ENCODE measurements around the gene TAF10. TPM values are rescaled to one million over a fixed set of nuclear protein-coding genes. Genes with fewer than 3 reads are reported as not detected.

Gene TAF10
- total RNA-seq, 1 experiment from 2014 or later, result 51.5 TPM

DNA sequence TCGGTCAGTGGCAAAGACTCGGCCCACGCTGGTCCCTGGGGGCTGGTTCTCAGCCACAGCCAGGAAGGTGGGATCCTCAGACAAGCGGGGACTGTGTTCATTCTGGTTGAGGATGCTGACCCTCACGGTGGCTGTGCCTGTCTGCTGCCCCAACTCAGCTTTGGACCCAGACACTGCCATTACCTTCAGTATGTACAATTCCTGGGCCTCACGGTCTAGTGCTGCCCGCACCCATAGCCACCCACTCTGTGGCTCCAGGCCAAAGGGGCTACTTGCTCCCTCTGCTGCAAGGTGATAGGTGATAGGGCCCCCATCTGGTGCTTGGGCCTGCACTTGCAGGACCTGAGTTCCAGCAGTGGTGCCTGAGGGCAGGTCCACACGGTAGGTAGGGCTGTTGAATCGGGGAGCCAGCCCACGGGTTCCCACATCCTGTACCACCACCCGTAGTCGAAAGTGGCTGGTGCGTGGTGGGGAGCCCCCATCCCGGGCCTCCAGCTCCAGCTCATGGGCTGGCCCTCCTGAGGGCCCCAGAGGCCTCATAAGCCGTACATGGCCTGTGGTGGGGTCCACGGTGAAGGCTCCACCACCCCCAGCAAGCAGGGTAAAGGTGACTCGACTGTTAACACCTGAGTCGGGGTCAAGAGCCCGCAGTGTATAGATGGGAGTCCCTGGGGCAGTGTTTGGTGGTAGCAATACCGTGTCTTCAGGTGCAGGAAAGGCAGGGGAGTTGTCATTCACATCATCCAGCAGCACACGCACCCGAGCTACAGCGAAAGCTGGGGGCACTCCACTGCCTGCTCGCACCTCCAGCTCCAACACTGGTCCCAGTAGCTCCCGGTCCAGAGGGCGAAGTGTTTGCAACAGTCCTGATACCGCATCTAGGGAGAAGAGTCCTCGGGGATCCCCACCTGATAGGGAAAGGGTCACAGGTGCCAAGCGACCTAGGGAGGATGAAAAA, 20.4 kb upstream of the TAF10 start:
- no peaks in the 10 kb centered on the region for H4K20me1 ChIP-seq (ENCODE audit: insufficient read depth)
- H3K4me1 ChIP-seq (replicated peaks; ENCODE audit: insufficient read depth), result no peaks in the 10 kb centered on the region
- H3F3A ChIP-seq (ENCODE audit: insufficient read depth, low read depth), result no peaks in the 10 kb centered on the region
- no peak for DNase-seq
- no peaks in the 10 kb centered on the region for H3K27me3 ChIP-seq (ENCODE audit: insufficient read depth, low read depth)
- no TSS peak for BruUV-seq (replicated peaks)
- H3K36me3 ChIP-seq (ENCODE audit: low read depth), result no peaks in the 10 kb centered on the region
- ChIA-PET POLR2A (ENCODE audit: unreplicated experiment) (no interaction called here), CTCF (no interaction called here)
- no peaks in the 10 kb centered on the region for H3K9me3 ChIP-seq (ENCODE audit: insufficient read depth, low read depth)
- no peaks in the 10 kb centered on the region for H3K9me2 ChIP-seq (ENCODE audit: insufficient read depth)
- intact Hi-C loops (cut with micrococcal nuclease; ENCODE audit: unreplicated experiment), result no loop called here
- H3K27ac ChIP-seq, result no peak overlapping the region
- H3K4me3 ChIP-seq, result no peak overlapping the region
- no peak overlapping the region for H2AFZ ChIP-seq
- no peak overlapping the region for H3K4me2 ChIP-seq
- H3K79me2 ChIP-seq (ENCODE audit: low read depth), result no peaks in the 10 kb centered on the region
- TF ChIP-seq, protein P1, sequence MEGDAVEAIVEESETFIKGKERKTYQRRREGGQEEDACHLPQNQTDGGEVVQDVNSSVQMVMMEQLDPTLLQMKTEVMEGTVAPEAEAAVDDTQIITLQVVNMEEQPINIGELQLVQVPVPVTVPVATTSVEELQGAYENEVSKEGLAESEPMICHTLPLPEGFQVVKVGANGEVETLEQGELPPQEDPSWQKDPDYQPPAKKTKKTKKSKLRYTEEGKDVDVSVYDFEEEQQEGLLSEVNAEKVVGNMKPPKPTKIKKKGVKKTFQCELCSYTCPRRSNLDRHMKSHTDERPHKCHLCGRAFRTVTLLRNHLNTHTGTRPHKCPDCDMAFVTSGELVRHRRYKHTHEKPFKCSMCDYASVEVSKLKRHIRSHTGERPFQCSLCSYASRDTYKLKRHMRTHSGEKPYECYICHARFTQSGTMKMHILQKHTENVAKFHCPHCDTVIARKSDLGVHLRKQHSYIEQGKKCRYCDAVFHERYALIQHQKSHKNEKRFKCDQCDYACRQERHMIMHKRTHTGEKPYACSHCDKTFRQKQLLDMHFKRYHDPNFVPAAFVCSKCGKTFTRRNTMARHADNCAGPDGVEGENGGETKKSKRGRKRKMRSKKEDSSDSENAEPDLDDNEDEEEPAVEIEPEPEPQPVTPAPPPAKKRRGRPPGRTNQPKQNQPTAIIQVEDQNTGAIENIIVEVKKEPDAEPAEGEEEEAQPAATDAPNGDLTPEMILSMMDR (conservative IDR thresholded peaks at IDR 0.05), result no peak
- no peak for TF ChIP-seq EZH2 (IDR thresholded peaks at IDR 0.05; ENCODE audit: low read depth)

DNA sequence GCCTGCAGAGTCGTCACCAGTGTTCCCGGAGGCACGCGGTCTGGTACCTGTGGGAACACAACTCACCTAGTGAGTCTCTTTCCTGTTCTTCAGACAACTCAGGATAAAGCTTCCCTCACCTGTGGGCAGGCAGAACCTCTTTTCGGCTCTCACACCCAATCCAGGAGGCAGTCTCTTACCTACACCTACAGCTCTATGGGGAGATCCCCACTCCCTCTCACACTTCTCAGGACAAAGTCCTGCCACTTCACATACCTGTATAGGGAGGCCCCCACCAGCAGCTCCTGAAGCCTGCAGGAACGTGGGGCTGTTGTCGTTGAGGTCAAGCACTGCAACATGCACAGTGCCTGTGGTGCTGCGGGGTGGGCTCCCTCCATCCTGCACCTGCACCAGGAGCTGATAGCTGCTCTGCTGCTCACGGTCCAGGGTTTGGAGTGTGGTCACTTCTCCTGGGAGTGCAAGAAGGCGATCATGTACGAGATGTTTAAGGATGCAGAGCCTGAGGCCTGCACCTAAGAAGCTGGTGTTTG, 19.4 kb upstream of the TAF10 start:
- TF ChIP-seq EZH2 (IDR thresholded peaks at IDR 0.05; ENCODE audit: low read depth), result no peak
- TF ChIP-seq, protein P1 (conservative IDR thresholded peaks at IDR 0.05), result no peak
- ChIA-PET POLR2A (ENCODE audit: unreplicated experiment) (no interaction called here), CTCF (no interaction called here)
- H3K4me3 ChIP-seq, result no peak overlapping the region
- intact Hi-C loops (cut with micrococcal nuclease; ENCODE audit: unreplicated experiment), result no loop called here
- no peaks in the 10 kb centered on the region for H3K27me3 ChIP-seq (ENCODE audit: insufficient read depth, low read depth)
- H2AFZ ChIP-seq, result no peak overlapping the region
- no peaks in the 10 kb centered on the region for H3K9me3 ChIP-seq (ENCODE audit: insufficient read depth, low read depth)
- no TSS peak for BruUV-seq (replicated peaks)
- no peak overlapping the region for H3K4me2 ChIP-seq
- H3K36me3 ChIP-seq (ENCODE audit: low read depth), result no peaks in the 10 kb centered on the region
- H3K4me1 ChIP-seq (replicated peaks; ENCODE audit: insufficient read depth), result no peaks in the 10 kb centered on the region
- H3F3A ChIP-seq (ENCODE audit: insufficient read depth, low read depth), result no peaks in the 10 kb centered on the region
- DNase-seq, result no peak
- H3K9me2 ChIP-seq (ENCODE audit: insufficient read depth), result no peaks in the 10 kb centered on the region
- no peaks in the 10 kb centered on the region for H4K20me1 ChIP-seq (ENCODE audit: insufficient read depth)
- no peak overlapping the region for H3K27ac ChIP-seq
- H3K79me2 ChIP-seq (ENCODE audit: low read depth), result no peaks in the 10 kb centered on the region

DNA sequence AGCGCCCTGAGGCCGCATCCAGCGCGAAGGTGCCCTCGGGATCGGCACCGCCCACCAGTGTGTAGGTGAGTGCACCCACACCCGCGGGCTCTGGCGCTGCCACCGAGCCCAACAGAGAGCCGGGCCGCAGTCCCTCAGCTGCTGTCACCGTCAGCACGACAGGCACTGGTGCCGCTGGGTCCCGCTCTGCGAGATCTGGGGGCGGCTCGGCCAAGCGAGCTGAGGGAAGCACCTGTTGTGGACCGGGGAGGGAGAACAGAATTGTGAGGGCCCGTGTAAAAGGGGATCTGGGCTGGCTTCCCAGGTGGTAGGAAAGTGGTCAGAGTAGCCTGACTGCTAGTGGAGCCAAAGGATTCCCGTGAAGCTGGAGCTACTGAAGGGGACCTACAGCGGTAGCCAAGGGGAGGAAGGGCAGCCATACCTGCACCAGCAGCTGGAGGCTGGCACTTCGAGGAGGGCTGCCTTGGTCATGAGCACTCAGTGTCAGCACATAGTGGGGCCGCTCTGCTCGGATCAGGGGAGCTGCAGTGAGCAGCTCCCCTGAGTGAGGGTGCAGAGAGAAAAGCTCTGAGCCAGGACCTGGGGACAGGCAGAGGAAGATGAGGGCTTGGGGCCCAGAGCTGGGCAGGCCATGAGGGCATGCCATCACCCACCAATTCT, 18.7 kb upstream of the TAF10 start:
- Histone ChIP-seq H3K79me2 (ENCODE audit: low read depth) (no peaks in the 10 kb centered on the region), H3K9me2 (ENCODE audit: insufficient read depth) (no peaks in the 10 kb centered on the region), H3K4me1 (replicated peaks; ENCODE audit: insufficient read depth) (no peaks in the 10 kb centered on the region), H3K4me3 (no peak overlapping the region), H3F3A (ENCODE audit: insufficient read depth, low read depth) (no peaks in the 10 kb centered on the region), H3K9me3 (ENCODE audit: insufficient read depth, low read depth) (no peaks in the 10 kb centered on the region), H2AFZ (no peak overlapping the region), H3K36me3 (ENCODE audit: low read depth) (no peaks in the 10 kb centered on the region), H3K27ac (no peak overlapping the region), H3K27me3 (ENCODE audit: insufficient read depth, low read depth) (no peaks in the 10 kb centered on the region), H3K4me2 (no peak overlapping the region), H4K20me1 (ENCODE audit: insufficient read depth) (no peaks in the 10 kb centered on the region)
- TF ChIP-seq EZH2 (IDR thresholded peaks at IDR 0.05; ENCODE audit: low read depth), result no peak
- TF ChIP-seq, protein P1 (conservative IDR thresholded peaks at IDR 0.05), result no peak
- POLR2A ChIA-PET (ENCODE audit: unreplicated experiment), result no interaction called here
- no TSS peak for BruUV-seq (replicated peaks)
- intact Hi-C loops (cut with micrococcal nuclease; ENCODE audit: unreplicated experiment), result no loop called here
- CTCF ChIA-PET, result no interaction called here
- DNase-seq, result no peak

Measured in PC-9 (cell line).